MCF 10A (cell line): ENCODE data around the gene CACNB2. TPM values are rescaled to one million over a fixed set of nuclear protein-coding genes. Genes with fewer than 3 reads are reported as not detected.

Experiments
- BruUV-seq: library from RNA; stranded (reverse); fragments of 400-500 nt; replicated peaks from 2 replicates; lab custom pipeline; 2021; lab: Mats Ljungman, UMichigan
- CTCF ChIA-PET: fragments of 300-600 bp; sonication (Branson Sonifier 250); formaldehyde crosslinking; extraction: SDS; loops from one replicate; lab custom pipeline; 2021; ENCODE audit warnings: antibody characterized with exemption, inconsistent platforms; lab: Yijun Ruan, JAX
- POLR2A ChIA-PET: fragments of 300-600, 350-650 bp; sonication (Branson Sonifier 250); formaldehyde crosslinking; extraction: SDS; loops from one replicate; lab custom pipeline; 2020; ENCODE audit warnings: antibody characterized with exemption, inconsistent platforms; lab: Yijun Ruan, JAX
- DNase-seq: peaks from one replicate; pipeline ENCODE4 v3.0.0-alpha.2; 2018; ENCODE audit not compliant: unreplicated experiment
- H3K27ac Mint-ChIP-seq: one replicate; pipeline ENCODE4 v1.8.0; 2022; ENCODE audit warnings: mild to moderate bottlenecking, low read depth, mixed read lengths; ENCODE audit not compliant: unreplicated experiment
- H3K27me3 Mint-ChIP-seq: one replicate; pipeline ENCODE4 v1.8.0; 2022; ENCODE audit warnings: mixed read lengths; ENCODE audit not compliant: insufficient read depth, unreplicated experiment
- H3K36me3 Mint-ChIP-seq: one replicate; pipeline ENCODE4 v1.8.0; 2022; ENCODE audit warnings: mild to moderate bottlenecking, moderate library complexity, mixed read lengths; ENCODE audit not compliant: insufficient read depth, unreplicated experiment
- H3K4me1 Mint-ChIP-seq: one replicate; pipeline ENCODE4 v1.8.0; 2022; ENCODE audit warnings: mixed read lengths; ENCODE audit not compliant: insufficient read depth, unreplicated experiment
- H3K4me3 Mint-ChIP-seq: one replicate; pipeline ENCODE4 v1.8.0; 2022; ENCODE audit warnings: mild to moderate bottlenecking, moderate library complexity, mixed read lengths; ENCODE audit not compliant: unreplicated experiment
- H3K9me3 Mint-ChIP-seq: one replicate; pipeline ENCODE4 v1.8.0; 2022; ENCODE audit warnings: mixed read lengths; ENCODE audit not compliant: unreplicated experiment
- intact Hi-C: fragments of 100-400 bp; cut with micrococcal nuclease; formaldehyde crosslinking; loops from 2 replicates; pipeline ENCODE4 v1.14.1; 2022
- total RNA-seq: library from RNA; stranded (reverse); gene quantifications from 2 replicates; pipeline ENCODE4 v1.2.3, GENCODE V29; 2022
- TF ChIP-seq, protein P1 (sequence below): fragments of 200-600 bp; IDR thresholded peaks from one replicate; pipeline ENCODE4 v1.8.0; 2022; ENCODE audit warnings: antibody characterized with exemption, mild to moderate bottlenecking; ENCODE audit not compliant: unreplicated experiment

The CACNB2 gene
- total RNA-seq, 1 experiment from 2014 or later = 3.3 TPM

- TF ChIP-seq, protein P1, sequence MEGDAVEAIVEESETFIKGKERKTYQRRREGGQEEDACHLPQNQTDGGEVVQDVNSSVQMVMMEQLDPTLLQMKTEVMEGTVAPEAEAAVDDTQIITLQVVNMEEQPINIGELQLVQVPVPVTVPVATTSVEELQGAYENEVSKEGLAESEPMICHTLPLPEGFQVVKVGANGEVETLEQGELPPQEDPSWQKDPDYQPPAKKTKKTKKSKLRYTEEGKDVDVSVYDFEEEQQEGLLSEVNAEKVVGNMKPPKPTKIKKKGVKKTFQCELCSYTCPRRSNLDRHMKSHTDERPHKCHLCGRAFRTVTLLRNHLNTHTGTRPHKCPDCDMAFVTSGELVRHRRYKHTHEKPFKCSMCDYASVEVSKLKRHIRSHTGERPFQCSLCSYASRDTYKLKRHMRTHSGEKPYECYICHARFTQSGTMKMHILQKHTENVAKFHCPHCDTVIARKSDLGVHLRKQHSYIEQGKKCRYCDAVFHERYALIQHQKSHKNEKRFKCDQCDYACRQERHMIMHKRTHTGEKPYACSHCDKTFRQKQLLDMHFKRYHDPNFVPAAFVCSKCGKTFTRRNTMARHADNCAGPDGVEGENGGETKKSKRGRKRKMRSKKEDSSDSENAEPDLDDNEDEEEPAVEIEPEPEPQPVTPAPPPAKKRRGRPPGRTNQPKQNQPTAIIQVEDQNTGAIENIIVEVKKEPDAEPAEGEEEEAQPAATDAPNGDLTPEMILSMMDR = no peak
- no peaks in the 10 kb centered on the region for H3K9me3 Mint-ChIP-seq
- no peaks in the 10 kb centered on the region for H3K36me3 Mint-ChIP-seq
- ChIA-PET CTCF (interaction anchor here (0.6 to 0.8 kb wide), 3 partner anchors 8 to 644 kb away, joined by 3 to 5 read pairs (median 4); no protein-coding TSS in a partner anchor), POLR2A (interaction anchor here (0.6 kb wide), 1 partner anchor 20 kb away, joined by 3 read pairs; no protein-coding TSS in a partner anchor)
- H3K4me1 Mint-ChIP-seq = peaks cover 6% of the 10 kb centered on the region
- H3K4me3 Mint-ChIP-seq = no peak overlapping the region
- intact Hi-C loops = no loop called here
- DNase-seq = peak; percentile 6
- no peaks in the 10 kb centered on the region for H3K27me3 Mint-ChIP-seq
- H3K27ac Mint-ChIP-seq = no peak overlapping the region
- BruUV-seq = no TSS peak
These were observed 42.7 kb upstream of the CACNB2 start for GRCh38 chr10:18097524-18097923.

DNA sequence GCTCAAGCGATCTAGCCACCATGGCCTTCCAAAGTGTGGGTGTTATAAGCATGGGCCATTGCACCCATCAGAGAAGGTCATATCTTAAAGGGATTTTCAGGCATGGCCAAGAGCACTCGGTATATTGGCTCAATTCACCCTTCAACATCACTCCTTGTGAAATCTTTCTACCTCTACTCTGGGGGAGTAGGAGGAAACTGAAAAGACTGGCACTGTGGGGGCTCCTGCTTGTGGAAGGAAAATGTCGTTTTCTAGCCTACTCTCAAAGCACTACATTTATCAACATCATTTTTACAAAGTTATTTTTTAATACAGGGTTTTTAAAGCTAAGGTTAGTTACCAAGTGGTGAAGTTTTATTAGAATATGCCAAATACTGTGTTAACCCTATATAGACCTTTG lies 42.0 kb upstream of the CACNB2 start:
- no peaks in the 10 kb centered on the region for H3K36me3 Mint-ChIP-seq
- H3K4me3 Mint-ChIP-seq = no peak overlapping the region
- CTCF ChIA-PET = interaction anchor here (0.7 to 1.1 kb wide), 4 partner anchors 8 to 247 kb away, joined by 3 to 5 read pairs (median 4); no protein-coding TSS in a partner anchor
- H3K27me3 Mint-ChIP-seq = no peaks in the 10 kb centered on the region
- no peak overlapping the region for H3K27ac Mint-ChIP-seq
- POLR2A ChIA-PET = interaction anchor here (1.0 to 1.3 kb wide), 2 partner anchors 11 kb away, joined by 3 to 5 read pairs; no protein-coding TSS in a partner anchor
- TF ChIP-seq, protein P1 = no peak
- H3K9me3 Mint-ChIP-seq = no peaks in the 10 kb centered on the region
- intact Hi-C loops = no loop called here
- DNase-seq = no peak
- BruUV-seq = no TSS peak
- peaks cover 6% of the 10 kb centered on the region for H3K4me1 Mint-ChIP-seq

- peaks cover 6% of the 10 kb centered on the region for H3K4me1 Mint-ChIP-seq
- intact Hi-C loops = no loop called here
- no peaks in the 10 kb centered on the region for H3K36me3 Mint-ChIP-seq
- no peaks in the 10 kb centered on the region for H3K9me3 Mint-ChIP-seq
- no TSS peak for BruUV-seq
- no peaks in the 10 kb centered on the region for H3K27me3 Mint-ChIP-seq
- CTCF ChIA-PET = interaction anchor here (0.5 to 0.6 kb wide), 2 partner anchors 357 to 642 kb away, joined by 3 to 4 read pairs; no protein-coding TSS in a partner anchor
- no peak overlapping the region for H3K27ac Mint-ChIP-seq
- TF ChIP-seq, protein P1 = no peak
- H3K4me3 Mint-ChIP-seq = no peak overlapping the region
- POLR2A ChIA-PET = interaction anchor here (0.8 kb wide), 1 partner anchor 187 kb away, joined by 3 read pairs; no protein-coding TSS in a partner anchor
- DNase-seq = peak; percentile 24
These were observed 40.8 kb upstream of the CACNB2 start for GRCh38 chr10:18099415-18099814.

DNA sequence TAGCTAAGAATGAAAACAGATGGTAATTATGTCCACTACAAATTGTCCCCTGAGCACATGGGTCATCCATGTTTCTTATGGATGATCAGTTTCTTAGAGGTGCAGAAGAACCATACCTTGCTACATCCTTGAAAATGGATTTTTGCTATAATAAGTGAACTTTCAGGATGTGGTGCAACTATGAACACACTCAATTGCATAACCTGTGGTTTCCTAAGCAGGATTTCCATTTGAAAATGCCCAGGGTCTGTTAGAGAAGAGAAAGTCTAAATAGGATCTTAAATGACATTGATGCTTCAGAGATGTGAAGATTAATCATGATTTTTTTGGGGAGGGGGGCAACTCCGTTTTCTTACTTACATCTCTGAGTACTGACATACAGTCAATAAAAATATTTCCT lies 39.6 kb upstream of the CACNB2 start:
- ChIA-PET CTCF (interaction anchor here (0.6 kb wide), 2 partner anchors 95 to 251 kb away, joined by 3 read pairs; no protein-coding TSS in a partner anchor), POLR2A (no interaction called here)
- Mint-ChIP-seq H3K4me1 (peaks cover 6% of the 10 kb centered on the region), H3K9me3 (no peaks in the 10 kb centered on the region), H3K4me3 (no peak overlapping the region), H3K27ac (no peak overlapping the region), H3K27me3 (no peaks in the 10 kb centered on the region), H3K36me3 (no peaks in the 10 kb centered on the region)
- intact Hi-C loops = no loop called here
- peak; percentile 41 for DNase-seq
- no TSS peak for BruUV-seq
- TF ChIP-seq, protein P1 = no peak
